Uterus (tissue), 2 donors: ENCODE results near the gene CELSR3.

ENCODE experiments used
- CTCF ChIP-seq, 4 experiments: fragments of 200-600 bp in 2 of 4; fragments of 450-650 bp in 2 of 4; sonication (generic) in 2 of 4; IDR thresholded peaks; one replicate each; pipeline ENCODE4 v1.5.1; 2016 to 2019; ENCODE audit warnings: antibody characterized with exemption in 4 of 4, mild to moderate bottlenecking in 2 of 4, moderate library complexity in 1 of 4
- POLR2A ChIP-seq, 2 donors: fragments of 450-650 bp; IDR thresholded peaks; one replicate each; pipeline ENCODE4 v1.6.1; 2016; ENCODE audit warnings: antibody characterized with exemption in 2 of 2, mild to moderate bottlenecking in 1 of 2, moderate library complexity in 1 of 2

GRCh38 chr3:48709051-48709461 is 46.4 kb upstream of the CELSR3 start:
- TF ChIP-seq CTCF (IDR thresholded peaks at IDR 0.05) (no peak), POLR2A (IDR thresholded peaks at IDR 0.05) (no peak)
